Measurements from ENCODE around the gene SLC6A11.

GRCh38 chr3:10948326-10948725 is 132.3 kb downstream of the SLC6A11 start:
- TF ChIP-seq CTCF (IDR thresholded peaks at IDR 0.05), result no peak
- TF ChIP-seq EP300 (IDR thresholded peaks at IDR 0.05), result no peak
